A549 treated with AZD9567 at 1 μM for 4 hours (cell line): ENCODE data around the gene ST8SIA2. TPM values are rescaled to one million over a fixed set of nuclear protein-coding genes. Genes with fewer than 3 reads are reported as not detected.

ENCODE experiments used
- total RNA-seq: library from RNA; stranded (reverse); fragments of 200-300 nt; extraction: Qiagen RNA extraction; gene quantifications from 5 replicates; pipeline ENCODE4 v1.2.3, GENCODE V29; 2022; ENCODE audit not compliant: insufficient read depth

Gene ST8SIA2
- total RNA-seq, result 0.23 to 0.50 TPM (median 0.41 TPM) in 4 of 5 replicates, not detected in the other

DNA sequence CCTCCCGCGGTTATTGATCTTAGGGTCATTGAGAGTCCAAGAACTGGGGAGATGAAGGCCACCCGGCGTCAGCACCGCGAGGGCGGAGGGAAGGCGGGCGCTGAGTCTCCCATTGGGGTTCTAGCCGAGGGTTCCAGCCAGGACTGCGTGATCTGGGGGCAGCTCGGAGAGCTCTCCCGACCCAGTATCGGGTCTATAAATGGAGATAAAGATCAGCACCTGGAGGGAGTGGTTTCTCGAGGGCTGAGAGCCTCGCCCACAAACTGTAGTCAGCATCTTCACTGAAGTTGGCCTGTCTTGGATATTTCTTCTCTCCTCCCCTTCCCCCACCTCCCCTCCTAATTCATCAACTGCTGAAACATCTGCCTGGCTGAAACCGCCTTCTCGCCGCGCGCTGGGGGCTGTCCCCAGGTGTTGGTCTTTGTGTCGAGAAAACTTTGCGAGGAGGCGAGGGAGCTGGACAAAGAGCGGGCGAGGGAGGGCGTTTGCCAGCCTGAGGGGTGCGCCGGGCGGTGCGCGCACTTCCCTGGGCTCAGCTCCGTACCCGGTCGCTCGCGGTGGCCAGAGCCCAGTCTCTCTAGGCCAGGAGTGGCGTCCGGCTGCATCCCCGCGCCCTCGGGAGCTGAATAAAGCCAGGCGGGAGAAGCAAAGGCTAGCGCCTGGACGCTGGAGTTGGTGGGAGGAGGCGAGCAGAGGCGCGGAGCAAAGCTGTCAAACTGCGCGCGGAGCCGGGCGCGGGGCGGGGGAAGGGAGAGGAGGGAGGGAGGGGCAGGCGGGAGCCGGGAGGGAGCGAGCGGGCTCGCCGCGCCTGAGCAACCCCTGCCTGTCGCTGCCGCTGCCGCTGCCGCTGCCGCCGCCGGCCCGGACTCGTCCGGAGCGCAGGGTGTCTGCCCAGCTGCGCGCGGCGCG, at the start of gene ST8SIA2:
Gene ST8SIA2 (plus strand): TSS at position 811 of the 909 bp plus-strand sequence. CDS start 184 bp downstream, outside the sequence.

